ENCODE data around the gene CDH4.

- TF ChIP-seq POLR2A (IDR thresholded peaks at IDR 0.05), result no peak
- TF ChIP-seq, protein P1, sequence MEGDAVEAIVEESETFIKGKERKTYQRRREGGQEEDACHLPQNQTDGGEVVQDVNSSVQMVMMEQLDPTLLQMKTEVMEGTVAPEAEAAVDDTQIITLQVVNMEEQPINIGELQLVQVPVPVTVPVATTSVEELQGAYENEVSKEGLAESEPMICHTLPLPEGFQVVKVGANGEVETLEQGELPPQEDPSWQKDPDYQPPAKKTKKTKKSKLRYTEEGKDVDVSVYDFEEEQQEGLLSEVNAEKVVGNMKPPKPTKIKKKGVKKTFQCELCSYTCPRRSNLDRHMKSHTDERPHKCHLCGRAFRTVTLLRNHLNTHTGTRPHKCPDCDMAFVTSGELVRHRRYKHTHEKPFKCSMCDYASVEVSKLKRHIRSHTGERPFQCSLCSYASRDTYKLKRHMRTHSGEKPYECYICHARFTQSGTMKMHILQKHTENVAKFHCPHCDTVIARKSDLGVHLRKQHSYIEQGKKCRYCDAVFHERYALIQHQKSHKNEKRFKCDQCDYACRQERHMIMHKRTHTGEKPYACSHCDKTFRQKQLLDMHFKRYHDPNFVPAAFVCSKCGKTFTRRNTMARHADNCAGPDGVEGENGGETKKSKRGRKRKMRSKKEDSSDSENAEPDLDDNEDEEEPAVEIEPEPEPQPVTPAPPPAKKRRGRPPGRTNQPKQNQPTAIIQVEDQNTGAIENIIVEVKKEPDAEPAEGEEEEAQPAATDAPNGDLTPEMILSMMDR (IDR thresholded peaks at IDR 0.05), result no peak
These were observed 235.9 kb downstream of the CDH4 start for GRCh38 chr20:61487997-61488371.
